Calu3 (cell line): Measurements from ENCODE around the gene MIA2. TPM values are rescaled to one million over a fixed set of nuclear protein-coding genes. Genes with fewer than 3 reads are reported as not detected.

ENCODE experiments used
- BruUV-seq: library from RNA; stranded (reverse); fragments of 400-500 nt; replicated peaks from 2 replicates; lab custom pipeline; 2021; lab: Mats Ljungman, UMichigan
- CTCF ChIA-PET: fragments of 300-600 bp; sonication (Branson Sonifier 250); formaldehyde crosslinking; loops from one replicate; lab custom pipeline; 2022; ENCODE audit warnings: antibody characterized with exemption; lab: Charles Lee
- DNase-seq: peaks from one replicate; pipeline ENCODE4 v3.0.0; 2022
- H3K27ac Mint-ChIP-seq: one replicate; pipeline ENCODE4 v1.8.0; 2022; ENCODE audit warnings: mixed read lengths; ENCODE audit not compliant: unreplicated experiment
- H3K27me3 Mint-ChIP-seq: one replicate; pipeline ENCODE4 v1.8.0; 2022; ENCODE audit warnings: mixed read lengths; ENCODE audit not compliant: unreplicated experiment
- H3K36me3 Mint-ChIP-seq: one replicate; pipeline ENCODE4 v1.8.0; 2022; ENCODE audit warnings: mild to moderate bottlenecking, moderate library complexity, mixed read lengths; ENCODE audit not compliant: insufficient read depth, unreplicated experiment
- H3K4me1 Mint-ChIP-seq: one replicate; pipeline ENCODE4 v1.8.0; 2022; ENCODE audit warnings: mild to moderate bottlenecking, low read depth, mixed read lengths; ENCODE audit not compliant: unreplicated experiment
- H3K4me3 Mint-ChIP-seq: one replicate; pipeline ENCODE4 v1.8.0; 2022; ENCODE audit warnings: mild to moderate bottlenecking, low read depth, moderate library complexity, mixed read lengths; ENCODE audit not compliant: unreplicated experiment
- H3K9me3 Mint-ChIP-seq: one replicate; pipeline ENCODE4 v1.8.0; 2022; ENCODE audit warnings: low read depth, mixed read lengths; ENCODE audit not compliant: unreplicated experiment
- CTCF ChIP-seq: fragments of 200-600 bp; IDR thresholded peaks from one replicate; pipeline ENCODE4 v1.8.0; 2022; ENCODE audit warnings: antibody characterized with exemption; ENCODE audit not compliant: unreplicated experiment
- intact Hi-C: fragments of 100-400 bp; cut with micrococcal nuclease; formaldehyde crosslinking; loops from one replicate; pipeline ENCODE4 v1.10.0; 2022; ENCODE audit not compliant: unreplicated experiment
- total RNA-seq: library from RNA; stranded (reverse); gene quantifications from 2 replicates; pipeline ENCODE4 v1.2.3, GENCODE V29; 2022

MIA2 gene
- total RNA-seq, 1 experiment from 2014 or later: 49.1 TPM

GRCh38 chr14:39381366-39381765, 147.7 kb downstream of the MIA2 start:
- no peak for TF ChIP-seq CTCF
- intact Hi-C loops: no loop called here
- no peak overlapping the region for H3K27ac Mint-ChIP-seq
- no TSS peak for BruUV-seq
- H3K36me3 Mint-ChIP-seq: no peaks in the 10 kb centered on the region
- CTCF ChIA-PET: no interaction called here
- DNase-seq: no peak
- H3K9me3 Mint-ChIP-seq: no peaks in the 10 kb centered on the region
- no peak overlapping the region for H3K4me3 Mint-ChIP-seq
- no peaks in the 10 kb centered on the region for H3K27me3 Mint-ChIP-seq
- H3K4me1 Mint-ChIP-seq: peaks cover 10% of the 10 kb centered on the region

GRCh38 chr14:39382463-39382862, 148.7 kb downstream of the MIA2 start:
- Mint-ChIP-seq H3K4me3 (no peak overlapping the region), H3K9me3 (no peaks in the 10 kb centered on the region), H3K27ac (no peak overlapping the region), H3K4me1 (no peaks in the 10 kb centered on the region), H3K36me3 (no peaks in the 10 kb centered on the region), H3K27me3 (no peaks in the 10 kb centered on the region)
- CTCF ChIA-PET: no interaction called here
- DNase-seq: no peak
- intact Hi-C loops: no loop called here
- TF ChIP-seq CTCF: no peak
- BruUV-seq: no TSS peak

GRCh38 chr14:39383026-39383660, 149.4 kb downstream of the MIA2 start:
- BruUV-seq: no TSS peak
- Mint-ChIP-seq H3K27ac (no peak overlapping the region), H3K4me3 (no peak overlapping the region), H3K36me3 (no peaks in the 10 kb centered on the region), H3K4me1 (no peaks in the 10 kb centered on the region), H3K9me3 (no peaks in the 10 kb centered on the region), H3K27me3 (no peaks in the 10 kb centered on the region)
- no peak for DNase-seq
- TF ChIP-seq CTCF: no peak
- CTCF ChIA-PET: no interaction called here
- intact Hi-C loops: no loop called here

- CTCF ChIA-PET: no interaction called here
Observed at GRCh38 chr14:39383741-39384140, 150.0 kb downstream of the MIA2 start.

More at GRCh38 chr14:39383741-39384140, 150.0 kb downstream of the MIA2 start:
- no peak for DNase-seq
- BruUV-seq: no TSS peak
- Mint-ChIP-seq H3K27me3 (no peaks in the 10 kb centered on the region), H3K27ac (no peak overlapping the region), H3K36me3 (no peaks in the 10 kb centered on the region), H3K4me1 (no peaks in the 10 kb centered on the region), H3K4me3 (no peak overlapping the region), H3K9me3 (no peaks in the 10 kb centered on the region)
- intact Hi-C loops: no loop called here
- no peak for TF ChIP-seq CTCF
